Activated naive CD8-positive, alpha-beta T cell treated with anti-CD3 and anti-CD28 coated beads, Interleukin-2, amount 10 ng/mL, durations not matched to agents 7 days and 5 days (primary cell): ENCODE measurements around the gene CRYBG3. TPM values are rescaled to one million over a fixed set of nuclear protein-coding genes. Genes with fewer than 3 reads are reported as not detected.

Experiments used
- ATAC-seq: fragments of 150-1000 bp; cut with Tn5 transposase; one replicate; pipeline ENCODE4 v1.10.0; 2021; ENCODE audit warnings: low read depth, moderate library complexity
- POLR2A ChIA-PET: fragments of 350-600 bp; sonication (Branson Sonifier 250); formaldehyde crosslinking; loops from one replicate; lab custom pipeline; 2021; ENCODE audit warnings: antibody characterized with exemption; lab: Charles Lee
- DNase-seq: peaks from one replicate; pipeline ENCODE4 v3.0.0; 2021
- H3K27ac Mint-ChIP-seq: one replicate; pipeline ENCODE4 v1.8.0; 2022; ENCODE audit warnings: mild to moderate bottlenecking, mixed read lengths
- H3K27me3 Mint-ChIP-seq: one replicate; pipeline ENCODE4 v1.8.0; 2022; ENCODE audit warnings: mild to moderate bottlenecking, moderate library complexity, mixed read lengths
- H3K36me3 Mint-ChIP-seq: one replicate; pipeline ENCODE4 v1.8.0; 2021; ENCODE audit warnings: mild to moderate bottlenecking, mixed read lengths
- H3K4me1 Mint-ChIP-seq: one replicate; pipeline ENCODE4 v1.8.0; 2021; ENCODE audit warnings: mixed read lengths
- H3K4me3 Mint-ChIP-seq: one replicate; pipeline ENCODE4 v1.8.0; 2022; ENCODE audit warnings: mild to moderate bottlenecking, moderate library complexity, mixed read lengths
- H3K9me3 Mint-ChIP-seq: one replicate; pipeline ENCODE4 v1.8.0; 2021; ENCODE audit warnings: mixed read lengths
- total RNA-seq, 2 experiments: library from RNA; stranded (reverse); gene quantifications; one replicate each; pipeline ENCODE4 v1.2.3, GENCODE V29; 2021

The CRYBG3 gene
- total RNA-seq, 2 experiments from 2014 or later = 5.3 to 5.7 TPM

- ATAC-seq (no peak), DNase-seq (no peak)
- Mint-ChIP-seq H3K4me3 (peak overlapping the region; percentile 41), H3K27me3 (no peaks in the 10 kb centered on the region), H3K9me3 (no peaks in the 10 kb centered on the region), H3K4me1 (peaks cover 54% of the 10 kb centered on the region), H3K27ac (peak overlapping the region; percentile 26), H3K36me3 (peaks cover 21% of the 10 kb centered on the region)
- POLR2A ChIA-PET = no interaction called here
These were observed 146.2 kb downstream of the CRYBG3 start for GRCh38 chr3:97967966-97968365.

- Mint-ChIP-seq H3K4me1 (peaks cover 55% of the 10 kb centered on the region), H3K27me3 (no peaks in the 10 kb centered on the region), H3K4me3 (peak overlapping the region; percentile 41), H3K36me3 (peaks cover 21% of the 10 kb centered on the region), H3K27ac (peak overlapping the region; percentile 26), H3K9me3 (no peaks in the 10 kb centered on the region)
- POLR2A ChIA-PET = interaction anchor here (0.7 to 1.0 kb wide), 2 partner anchors 143 to 146 kb away, joined by 3 to 4 read pairs; partner anchors contain the start of gene CRYBG3
- ATAC-seq = peak; percentile 30
- DNase-seq = no peak
These were observed 146.6 kb downstream of the CRYBG3 start for GRCh38 chr3:97968376-97968775.

GRCh38 chr3:97969541-97969940 lies 147.7 kb downstream of the CRYBG3 start:
- no peaks in the 10 kb centered on the region for H3K9me3 Mint-ChIP-seq
- H3K4me1 Mint-ChIP-seq = peaks cover 54% of the 10 kb centered on the region
- no peak overlapping the region for H3K4me3 Mint-ChIP-seq
- H3K27me3 Mint-ChIP-seq = no peaks in the 10 kb centered on the region
- DNase-seq = no peak
- POLR2A ChIA-PET = interaction anchor here (1.0 kb wide), 1 partner anchor 144 kb away, joined by 3 read pairs; no protein-coding TSS in a partner anchor
- ATAC-seq = no peak
- H3K27ac Mint-ChIP-seq = peak overlapping the region; percentile 19
- H3K36me3 Mint-ChIP-seq = peaks cover 13% of the 10 kb centered on the region

GRCh38 chr3:97970156-97970555 lies 148.3 kb downstream of the CRYBG3 start:
- peaks cover 57% of the 10 kb centered on the region for H3K4me1 Mint-ChIP-seq
- H3K27me3 Mint-ChIP-seq = no peaks in the 10 kb centered on the region
- ATAC-seq = no peak
- no peaks in the 10 kb centered on the region for H3K9me3 Mint-ChIP-seq
- peaks cover 13% of the 10 kb centered on the region for H3K36me3 Mint-ChIP-seq
- POLR2A ChIA-PET = no interaction called here
- DNase-seq = no peak
- peak overlapping the region; percentile 86 for H3K4me3 Mint-ChIP-seq
- H3K27ac Mint-ChIP-seq = peak overlapping the region; percentile 19

- POLR2A ChIA-PET = interaction anchor here (0.8 to 1.8 kb wide), 2 partner anchors 20 to 150 kb away, joined by 3 to 10 read pairs; partner anchors contain the start of gene CRYBG3
- peaks cover 58% of the 10 kb centered on the region for H3K4me1 Mint-ChIP-seq
- H3K4me3 Mint-ChIP-seq = peak overlapping the region; percentile 86
- H3K9me3 Mint-ChIP-seq = no peaks in the 10 kb centered on the region
- no peaks in the 10 kb centered on the region for H3K27me3 Mint-ChIP-seq
- DNase-seq (no peak), ATAC-seq (no peak)
- H3K36me3 Mint-ChIP-seq = peaks cover 9% of the 10 kb centered on the region
- H3K27ac Mint-ChIP-seq = peak overlapping the region; percentile 93
These were observed 149.3 kb downstream of the CRYBG3 start for GRCh38 chr3:97970956-97971620.

- POLR2A ChIA-PET = interaction anchor here (0.8 to 1.8 kb wide), 2 partner anchors 19 to 150 kb away, joined by 3 to 10 read pairs; partner anchors contain the start of gene CRYBG3
- peaks cover 7% of the 10 kb centered on the region for H3K36me3 Mint-ChIP-seq
- ATAC-seq = peak; percentile 87
- peak; percentile 80 for DNase-seq
- H3K27ac Mint-ChIP-seq = peak within 1 kb of the TSS; percentile 93
- no peaks in the 10 kb centered on the region for H3K27me3 Mint-ChIP-seq
- peak within 1 kb of the TSS; percentile 86 for H3K4me3 Mint-ChIP-seq
- peaks cover 58% of the 10 kb centered on the region for H3K4me1 Mint-ChIP-seq
- no peaks in the 10 kb centered on the region for H3K9me3 Mint-ChIP-seq
These were observed 150.1 kb downstream of the CRYBG3 start, which contains the start of gene RIOX2 for GRCh38 chr3:97971679-97972567. TSS of gene RIOX2 (minus strand) at chr3:97972431. CDS start at chr3:97967593, 4,838 bp downstream.

GRCh38 chr3:97972976-97973375 lies 151.2 kb downstream of the CRYBG3 start:
- DNase-seq (no peak), ATAC-seq (no peak)
- H3K27me3 Mint-ChIP-seq = no peaks in the 10 kb centered on the region
- H3K27ac Mint-ChIP-seq = peak overlapping the region; percentile 2
- H3K36me3 Mint-ChIP-seq = peaks cover 4% of the 10 kb centered on the region
- POLR2A ChIA-PET = no interaction called here
- H3K9me3 Mint-ChIP-seq = no peaks in the 10 kb centered on the region
- H3K4me1 Mint-ChIP-seq = peaks cover 51% of the 10 kb centered on the region
- H3K4me3 Mint-ChIP-seq = peak overlapping the region; percentile 65

- no peak for ATAC-seq
- H3K27ac Mint-ChIP-seq = no peak overlapping the region
- POLR2A ChIA-PET = no interaction called here
These were observed 153.2 kb downstream of the CRYBG3 start for GRCh38 chr3:97974996-97975395.

GRCh38 chr3:97975466-97975865 lies 153.7 kb downstream of the CRYBG3 start:
- Mint-ChIP-seq H3K4me3 (peak overlapping the region; percentile 58), H3K27ac (no peak overlapping the region), H3K4me1 (peaks cover 29% of the 10 kb centered on the region)

More at GRCh38 chr3:97974996-97975395, 153.2 kb downstream of the CRYBG3 start:
- peak overlapping the region; percentile 58 for H3K4me3 Mint-ChIP-seq
- no peaks in the 10 kb centered on the region for H3K9me3 Mint-ChIP-seq
- DNase-seq = no peak
- peaks cover 2% of the 10 kb centered on the region for H3K36me3 Mint-ChIP-seq
- H3K4me1 Mint-ChIP-seq = peaks cover 34% of the 10 kb centered on the region
- no peaks in the 10 kb centered on the region for H3K27me3 Mint-ChIP-seq

GRCh38 chr3:97979610-97980009 lies 157.8 kb downstream of the CRYBG3 start:
- POLR2A ChIA-PET = no interaction called here
- Mint-ChIP-seq H3K36me3 (peaks cover 2% of the 10 kb centered on the region), H3K27me3 (no peaks in the 10 kb centered on the region), H3K27ac (no peak overlapping the region), H3K9me3 (no peaks in the 10 kb centered on the region), H3K4me3 (no peak overlapping the region), H3K4me1 (peaks cover 23% of the 10 kb centered on the region)
- DNase-seq = no peak
- ATAC-seq = no peak

More at GRCh38 chr3:97975466-97975865, 153.7 kb downstream of the CRYBG3 start:
- Mint-ChIP-seq H3K27me3 (no peaks in the 10 kb centered on the region), H3K9me3 (no peaks in the 10 kb centered on the region), H3K36me3 (peaks cover 2% of the 10 kb centered on the region)
- POLR2A ChIA-PET = no interaction called here
- DNase-seq (no peak), ATAC-seq (no peak)

GRCh38 chr3:97981886-97982285 lies 160.1 kb downstream of the CRYBG3 start:
- H3K36me3 Mint-ChIP-seq = peaks cover 2% of the 10 kb centered on the region
- H3K27me3 Mint-ChIP-seq = no peaks in the 10 kb centered on the region
- H3K27ac Mint-ChIP-seq = no peak overlapping the region
- POLR2A ChIA-PET = no interaction called here
- no peak overlapping the region for H3K4me3 Mint-ChIP-seq
- H3K9me3 Mint-ChIP-seq = no peaks in the 10 kb centered on the region
- DNase-seq (no peak), ATAC-seq (peak; percentile 42)
- peaks cover 16% of the 10 kb centered on the region for H3K4me1 Mint-ChIP-seq

- Mint-ChIP-seq H3K4me1 (peaks cover 16% of the 10 kb centered on the region), H3K27ac (no peak overlapping the region), H3K9me3 (peaks cover 4% of the 10 kb centered on the region), H3K4me3 (no peak overlapping the region), H3K36me3 (peaks cover 4% of the 10 kb centered on the region), H3K27me3 (no peaks in the 10 kb centered on the region)
- DNase-seq (no peak), ATAC-seq (no peak)
- POLR2A ChIA-PET = no interaction called here
These were observed 162.2 kb downstream of the CRYBG3 start for GRCh38 chr3:97983933-97984491.

GRCh38 chr3:97987306-97987705 lies 165.5 kb downstream of the CRYBG3 start:
- peaks cover 20% of the 10 kb centered on the region for H3K4me1 Mint-ChIP-seq

More at GRCh38 chr3:97987306-97987705, 165.5 kb downstream of the CRYBG3 start:
- H3K9me3 Mint-ChIP-seq = peaks cover 4% of the 10 kb centered on the region
- DNase-seq = no peak
- no peak for ATAC-seq
- no peaks in the 10 kb centered on the region for H3K27me3 Mint-ChIP-seq
- H3K27ac Mint-ChIP-seq = no peak overlapping the region
- no peak overlapping the region for H3K4me3 Mint-ChIP-seq
- POLR2A ChIA-PET = no interaction called here
- peaks cover 2% of the 10 kb centered on the region for H3K36me3 Mint-ChIP-seq
